Activated T-cell treated with anti-CD3 and anti-CD28 coated beads, Interleukin-2, amount 50 U/mL, for 4 hours (primary cell): Measurements from ENCODE around the gene YKT6. TPM values are rescaled to one million over a fixed set of nuclear protein-coding genes. Genes with fewer than 3 reads are reported as not detected.
"Not testable (repeated sequence)": the region's sequence is repeated elsewhere in the genome, so short reads cannot be mapped to it uniquely, and the experiment has no call there.

Experiments used
- ATAC-seq, 2 donors: fragments of 200-7000 bp; cut with Tn5 transposase; one replicate each; pipeline ENCODE4 v1.10.0; 2021
- DNase-seq: peaks from one replicate; pipeline ENCODE4 v3.0.0-alpha.2; 2020
- H3K27me3 Mint-ChIP-seq: one replicate; pipeline ENCODE4 v1.8.0; 2021; ENCODE audit warnings: low read depth, mixed read lengths
- H3K36me3 Mint-ChIP-seq: one replicate; pipeline ENCODE4 v1.8.0; 2022; ENCODE audit warnings: mixed read lengths; ENCODE audit not compliant: insufficient read depth
- H3K4me1 Mint-ChIP-seq: one replicate; pipeline ENCODE4 v1.8.0; 2021; ENCODE audit warnings: low read depth, mixed read lengths
- H3K4me3 Mint-ChIP-seq: one replicate; pipeline ENCODE4 v1.8.0; 2021; ENCODE audit warnings: mild to moderate bottlenecking, moderate library complexity, mixed read lengths
- H3K9me3 Mint-ChIP-seq: one replicate; pipeline ENCODE4 v1.8.0; 2021; ENCODE audit warnings: mixed read lengths
- total RNA-seq, 3 donors: library from RNA; stranded (reverse); gene quantifications; one replicate each; pipeline ENCODE4 v1.2.1, GENCODE V29; 2021

YKT6 gene
- total RNA-seq, 3 donors from 2014 or later: 114 to 121 (median 115) TPM

DNA sequence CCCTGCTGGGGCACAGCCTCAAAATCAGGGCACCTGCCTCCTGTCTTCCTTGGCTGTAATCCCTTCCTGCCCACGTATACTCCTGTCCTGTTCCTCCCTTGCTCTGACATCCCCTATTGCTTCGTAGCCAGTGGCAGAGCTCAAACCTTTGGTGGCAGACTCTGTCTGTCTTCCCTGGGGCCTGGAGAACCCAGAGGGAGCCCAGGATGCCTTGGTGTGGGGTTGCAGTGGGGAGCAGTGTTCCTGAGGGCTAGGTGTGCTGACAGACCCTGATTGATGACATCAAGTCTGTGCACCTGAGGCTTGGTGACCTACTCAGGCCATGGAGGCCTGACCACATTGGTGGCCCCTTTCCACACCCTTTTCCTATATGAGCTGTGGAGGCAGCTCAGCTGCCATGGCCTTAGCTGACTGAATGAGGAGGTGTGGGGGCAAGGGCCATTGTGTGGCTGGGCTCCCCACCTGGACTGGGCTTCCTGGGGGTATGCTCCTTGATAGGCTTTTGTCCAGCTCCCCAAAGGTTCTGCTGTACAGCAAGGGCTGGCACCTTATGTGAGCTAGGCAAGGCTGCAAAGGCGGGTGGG lies 6.1 kb upstream of the YKT6 start:
- Mint-ChIP-seq H3K27me3 (peaks cover 25% of the 10 kb centered on the region), H3K9me3 (no peaks in the 10 kb centered on the region), H3K4me3 (no peak overlapping the region), H3K4me1 (peaks cover 3% of the 10 kb centered on the region), H3K36me3 (no peaks in the 10 kb centered on the region)
- ATAC-seq: no peak
- no peak for DNase-seq

DNA sequence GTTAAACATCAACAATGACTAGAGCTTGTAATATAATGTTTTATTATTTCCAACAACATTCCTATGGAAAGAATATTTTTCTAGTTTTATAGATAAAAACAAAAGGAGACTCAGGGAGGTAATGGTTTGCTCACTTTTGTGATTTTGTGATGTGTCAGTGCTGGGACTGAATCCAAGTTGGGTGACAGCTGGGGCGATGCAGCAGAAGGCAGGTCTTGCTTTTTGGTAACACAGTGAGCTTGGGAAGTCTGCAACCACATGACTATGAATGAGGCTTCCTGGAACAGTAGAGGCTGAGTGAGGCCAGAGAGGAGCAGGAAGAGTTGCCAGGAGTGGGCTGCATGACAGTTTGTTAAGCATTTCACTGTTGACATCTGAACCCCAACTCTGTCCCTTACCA lies 4.9 kb upstream of the YKT6 start:
- H3K9me3 Mint-ChIP-seq: no peaks in the 10 kb centered on the region
- ATAC-seq (no peak), DNase-seq (no peak)
- peaks cover 5% of the 10 kb centered on the region for H3K4me1 Mint-ChIP-seq
- H3K36me3 Mint-ChIP-seq: no peaks in the 10 kb centered on the region
- peaks cover 22% of the 10 kb centered on the region for H3K27me3 Mint-ChIP-seq
- no peak overlapping the region for H3K4me3 Mint-ChIP-seq

DNA sequence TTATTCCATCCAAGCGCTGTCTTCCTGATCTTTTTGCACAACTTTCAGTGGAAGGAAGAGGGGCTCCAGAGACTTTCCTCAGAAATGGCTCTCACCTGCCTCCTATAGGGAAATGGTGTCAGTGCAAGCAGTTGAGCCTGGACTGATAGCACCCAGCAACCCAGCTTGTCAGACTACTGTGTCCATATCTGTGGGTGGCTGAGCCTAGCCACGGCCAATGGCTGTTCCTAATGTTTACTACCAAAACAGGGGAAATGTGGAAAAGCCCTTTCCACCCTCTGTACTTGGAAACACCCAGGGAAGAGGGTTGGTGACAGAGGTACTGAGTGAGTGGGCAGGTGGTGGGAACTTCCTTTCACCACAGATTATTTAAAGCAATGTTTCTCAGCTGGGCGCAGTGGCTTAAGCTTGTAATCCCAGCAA lies 4.3 kb upstream of the YKT6 start:
- DNase-seq (no peak), ATAC-seq (no peak)
- Mint-ChIP-seq H3K9me3 (no peaks in the 10 kb centered on the region), H3K27me3 (peaks cover 22% of the 10 kb centered on the region), H3K4me1 (peaks cover 7% of the 10 kb centered on the region), H3K4me3 (no peak overlapping the region), H3K36me3 (no peaks in the 10 kb centered on the region)

DNA sequence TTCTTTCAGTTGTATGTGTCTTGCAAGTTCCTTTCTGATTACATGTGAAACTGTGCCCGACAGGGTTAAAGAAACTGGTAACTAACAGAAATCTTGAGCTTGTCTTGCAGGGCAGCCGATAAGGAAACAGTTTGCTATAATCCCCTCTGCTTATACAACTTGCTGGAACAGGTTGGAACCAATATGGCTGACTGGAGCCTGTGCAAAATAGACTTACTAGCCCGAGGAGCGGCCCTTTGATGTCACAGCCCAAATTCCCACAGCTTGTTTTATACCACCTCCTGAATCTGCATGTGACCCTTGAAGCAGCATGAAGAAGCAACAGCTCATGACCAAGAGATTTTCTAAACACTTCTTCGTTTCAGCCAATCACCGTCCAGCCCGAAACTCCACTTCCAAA lies 3.3 kb upstream of the YKT6 start:
- Mint-ChIP-seq H3K36me3 (no peaks in the 10 kb centered on the region), H3K27me3 (peaks cover 17% of the 10 kb centered on the region), H3K9me3 (no peaks in the 10 kb centered on the region), H3K4me3 (no peak overlapping the region), H3K4me1 (peaks cover 17% of the 10 kb centered on the region)
- no peak for ATAC-seq
- DNase-seq: no peak

DNA sequence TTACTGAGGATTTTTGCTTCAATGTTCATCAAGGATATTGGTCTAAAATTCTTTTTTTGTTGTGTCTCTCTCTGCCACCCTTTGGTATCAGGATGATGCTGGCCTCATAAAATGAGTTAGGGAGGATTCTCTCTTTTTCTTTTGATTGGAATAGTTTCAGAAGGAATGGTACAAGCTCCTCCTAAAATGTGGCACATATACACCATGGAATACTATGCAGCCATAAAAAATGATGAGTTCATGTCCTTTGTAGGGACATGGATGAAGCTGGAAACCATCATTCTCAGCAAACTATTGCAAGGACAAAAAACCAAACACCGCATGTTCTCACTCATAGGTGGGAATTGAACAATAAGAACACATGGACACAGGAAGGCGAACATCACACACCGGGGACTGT lies 615 bp upstream of the YKT6 start:
- not testable (repeated sequence) for DNase-seq, ATAC-seq, H3K9me3 Mint-ChIP-seq
- Mint-ChIP-seq H3K36me3 (peaks cover 14% of the 10 kb centered on the region), H3K27me3 (peaks cover 12% of the 10 kb centered on the region), H3K4me1 (peaks cover 25% of the 10 kb centered on the region), H3K4me3 (peak overlapping the region; percentile 70)

DNA sequence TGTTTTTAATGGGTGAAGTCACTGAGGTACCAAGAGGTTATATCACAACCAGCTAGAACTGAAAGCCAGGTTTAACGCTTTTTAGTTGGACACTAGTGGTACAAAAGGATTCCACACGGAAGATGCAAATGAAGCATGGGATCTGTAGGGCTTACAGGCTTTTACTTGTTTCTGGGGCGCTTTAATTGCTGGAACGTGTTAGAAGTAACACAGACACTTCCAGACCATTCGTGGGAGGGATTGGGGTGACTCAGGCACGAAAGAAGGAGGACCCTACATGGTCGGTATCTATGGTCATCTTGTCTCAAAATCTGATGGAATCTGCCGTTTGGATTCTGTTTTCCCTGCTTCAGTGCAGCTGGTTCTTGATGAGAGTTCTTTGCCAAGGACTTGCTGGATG lies 1.0 kb downstream of the YKT6 start:
- ATAC-seq (no peak), DNase-seq (no peak)
- Mint-ChIP-seq H3K4me3 (peak overlapping the region; percentile 89), H3K36me3 (peaks cover 24% of the 10 kb centered on the region), H3K27me3 (peaks cover 7% of the 10 kb centered on the region), H3K9me3 (no peaks in the 10 kb centered on the region), H3K4me1 (peaks cover 28% of the 10 kb centered on the region)

DNA sequence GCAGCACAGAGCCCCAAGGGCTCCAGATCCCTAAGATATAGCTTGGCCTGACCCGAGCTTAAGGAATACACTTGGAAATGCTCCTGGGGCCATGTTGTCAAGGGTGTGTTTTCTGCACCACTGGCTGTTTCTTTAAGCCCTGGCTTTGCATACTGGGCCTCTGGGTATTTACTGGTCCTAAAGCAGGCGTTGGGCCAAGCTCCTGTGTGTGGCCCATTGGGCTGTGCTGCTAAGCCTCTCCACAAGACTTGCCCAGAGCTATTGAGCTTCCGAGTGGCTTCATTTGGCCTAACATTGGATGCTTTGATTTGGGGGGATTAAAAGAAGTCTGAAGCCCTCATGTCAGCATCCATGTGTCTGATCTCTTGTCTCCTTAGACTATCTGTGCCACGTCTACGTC lies 5.2 kb downstream of the YKT6 start:
- Mint-ChIP-seq H3K27me3 (no peaks in the 10 kb centered on the region), H3K4me3 (no peak overlapping the region), H3K4me1 (peaks cover 25% of the 10 kb centered on the region), H3K36me3 (peaks cover 39% of the 10 kb centered on the region), H3K9me3 (no peaks in the 10 kb centered on the region)
- no peak for ATAC-seq
- no peak for DNase-seq

DNA sequence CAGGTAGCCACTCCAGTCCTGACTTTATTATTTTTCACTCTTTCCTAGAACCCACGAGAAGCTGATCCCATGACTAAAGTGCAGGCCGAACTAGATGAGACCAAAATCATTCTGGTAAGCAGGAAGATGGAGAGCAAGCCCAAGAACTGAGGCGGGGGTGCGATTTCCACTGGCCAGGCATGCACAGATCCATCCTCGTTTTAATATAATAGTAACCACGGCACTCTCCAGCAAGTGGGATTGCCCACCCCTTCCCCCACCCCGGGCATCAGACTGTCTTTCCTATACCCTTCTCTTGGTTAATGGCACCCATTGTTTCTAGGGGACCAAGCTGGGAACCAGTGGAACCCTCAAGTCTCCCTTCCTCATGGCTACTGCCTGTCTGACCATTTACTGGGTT lies 7.3 kb downstream of the YKT6 start:
- Mint-ChIP-seq H3K36me3 (peaks cover 53% of the 10 kb centered on the region), H3K4me1 (peaks cover 11% of the 10 kb centered on the region), H3K9me3 (no peaks in the 10 kb centered on the region), H3K27me3 (no peaks in the 10 kb centered on the region), H3K4me3 (no peak overlapping the region)
- no peak for ATAC-seq
- no peak for DNase-seq

DNA sequence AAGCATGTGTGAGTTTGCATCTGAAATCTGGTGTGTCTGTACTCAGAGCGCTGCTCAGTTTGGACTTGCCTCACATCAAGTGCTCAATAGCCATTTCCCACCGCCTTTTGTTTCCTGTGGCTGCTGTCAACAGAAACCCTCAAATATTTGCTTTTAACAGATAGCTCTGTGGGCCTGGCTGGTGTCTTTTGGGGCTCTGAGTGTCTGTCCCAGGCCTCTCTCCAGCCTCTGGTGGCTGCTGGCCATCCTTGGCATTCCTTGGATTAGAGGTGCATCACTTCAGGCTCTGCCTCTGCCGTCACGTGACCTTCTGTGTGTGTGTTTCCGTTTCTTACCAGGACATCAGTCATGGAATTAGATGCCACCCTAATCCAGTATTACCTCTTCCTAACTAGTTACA lies 9.3 kb downstream of the YKT6 start:
- peaks cover 3% of the 10 kb centered on the region for H3K4me1 Mint-ChIP-seq
- no peak overlapping the region for H3K4me3 Mint-ChIP-seq
- H3K9me3 Mint-ChIP-seq: no peaks in the 10 kb centered on the region
- ATAC-seq (no peak), DNase-seq (no peak)
- H3K36me3 Mint-ChIP-seq: peaks cover 40% of the 10 kb centered on the region
- no peaks in the 10 kb centered on the region for H3K27me3 Mint-ChIP-seq

DNA sequence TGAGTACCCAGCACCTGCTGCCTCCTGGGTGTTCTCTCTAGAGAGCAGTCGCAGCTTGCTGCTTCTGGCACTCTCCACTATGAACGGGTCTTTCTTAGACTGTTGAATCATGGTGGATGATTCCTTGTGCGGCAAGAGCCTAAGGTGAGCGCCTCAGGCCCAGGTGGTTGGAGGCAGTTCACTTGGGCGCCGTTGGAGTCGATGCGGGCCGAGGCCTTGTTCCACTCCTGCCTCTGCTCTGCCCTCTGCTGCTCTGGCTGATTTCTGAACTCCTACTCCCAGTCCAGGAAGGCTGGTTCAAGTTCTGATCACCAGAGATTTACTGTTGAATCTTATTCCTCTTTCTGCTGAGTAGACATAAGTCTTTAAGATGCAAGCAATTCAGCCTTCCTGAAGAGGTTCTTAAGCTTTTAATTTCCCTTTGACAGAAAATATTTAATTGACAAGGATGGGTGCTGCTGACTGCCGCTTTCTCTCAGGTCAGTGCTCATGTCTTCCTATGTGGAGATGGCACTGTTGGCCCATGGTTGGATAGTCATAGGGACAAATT lies 10.4 kb downstream of the YKT6 start:
- Mint-ChIP-seq H3K4me3 (no peak overlapping the region), H3K27me3 (no peaks in the 10 kb centered on the region), H3K4me1 (no peaks in the 10 kb centered on the region), H3K9me3 (no peaks in the 10 kb centered on the region), H3K36me3 (peaks cover 34% of the 10 kb centered on the region)
- DNase-seq: no peak
- ATAC-seq: no peak

DNA sequence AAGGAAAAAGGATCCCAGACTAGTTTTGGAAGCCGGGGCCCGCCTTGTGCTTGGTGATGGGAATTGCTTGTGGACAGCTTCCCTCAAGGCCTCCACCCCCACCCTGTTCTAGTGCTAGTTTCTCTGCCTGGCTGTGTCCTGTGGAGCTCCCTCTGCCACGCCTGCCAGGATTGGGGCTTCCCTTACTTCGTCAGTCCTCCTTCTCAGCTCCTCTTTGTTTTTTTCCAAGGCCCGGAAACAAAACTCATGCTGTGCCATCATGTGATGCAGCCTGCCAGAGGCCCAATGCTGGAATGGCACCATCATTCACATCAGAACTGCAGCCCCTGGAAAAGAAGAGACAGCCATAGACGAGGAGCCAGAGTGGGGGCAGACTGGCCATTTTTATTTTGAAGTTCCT lies 11.2 kb downstream of the YKT6 start:
- Mint-ChIP-seq H3K9me3 (no peaks in the 10 kb centered on the region), H3K27me3 (no peaks in the 10 kb centered on the region), H3K36me3 (peaks cover 29% of the 10 kb centered on the region), H3K4me1 (no peaks in the 10 kb centered on the region), H3K4me3 (no peak overlapping the region)
- ATAC-seq (no peak), DNase-seq (no peak)

DNA sequence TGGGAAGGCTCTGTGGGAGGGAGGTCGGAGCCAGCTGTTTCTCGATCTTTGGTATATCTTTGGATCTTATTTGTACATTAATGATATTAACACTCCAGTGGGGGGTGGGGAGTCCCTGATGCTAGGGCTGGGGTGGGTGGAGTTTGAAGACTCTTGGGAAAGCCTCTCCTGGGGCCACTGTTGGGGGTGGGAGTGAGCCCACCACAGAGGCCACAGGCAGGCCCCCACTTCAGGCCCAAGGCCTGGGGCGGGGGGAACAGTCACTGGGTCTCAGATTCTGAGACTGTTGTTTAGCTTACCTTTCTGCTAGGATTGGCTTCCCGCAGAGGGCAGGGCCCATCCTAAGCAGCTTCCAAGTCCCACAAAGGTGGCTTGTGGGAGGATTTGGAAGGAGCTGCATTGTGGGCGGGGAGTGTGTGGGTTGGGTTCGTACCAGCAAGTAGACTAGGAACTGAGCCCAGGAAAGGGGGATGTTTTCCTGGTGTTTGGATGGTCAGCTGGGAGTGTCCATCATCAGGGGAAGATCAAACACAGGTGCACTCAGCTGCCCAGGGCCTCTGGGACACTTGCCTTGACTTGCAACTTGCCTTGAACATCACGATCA lies 11.9 kb downstream of the YKT6 start:
- Mint-ChIP-seq H3K4me3 (no peak overlapping the region), H3K9me3 (no peaks in the 10 kb centered on the region), H3K27me3 (no peaks in the 10 kb centered on the region), H3K4me1 (no peaks in the 10 kb centered on the region), H3K36me3 (peaks cover 29% of the 10 kb centered on the region)
- no peak for ATAC-seq
- DNase-seq: no peak

DNA sequence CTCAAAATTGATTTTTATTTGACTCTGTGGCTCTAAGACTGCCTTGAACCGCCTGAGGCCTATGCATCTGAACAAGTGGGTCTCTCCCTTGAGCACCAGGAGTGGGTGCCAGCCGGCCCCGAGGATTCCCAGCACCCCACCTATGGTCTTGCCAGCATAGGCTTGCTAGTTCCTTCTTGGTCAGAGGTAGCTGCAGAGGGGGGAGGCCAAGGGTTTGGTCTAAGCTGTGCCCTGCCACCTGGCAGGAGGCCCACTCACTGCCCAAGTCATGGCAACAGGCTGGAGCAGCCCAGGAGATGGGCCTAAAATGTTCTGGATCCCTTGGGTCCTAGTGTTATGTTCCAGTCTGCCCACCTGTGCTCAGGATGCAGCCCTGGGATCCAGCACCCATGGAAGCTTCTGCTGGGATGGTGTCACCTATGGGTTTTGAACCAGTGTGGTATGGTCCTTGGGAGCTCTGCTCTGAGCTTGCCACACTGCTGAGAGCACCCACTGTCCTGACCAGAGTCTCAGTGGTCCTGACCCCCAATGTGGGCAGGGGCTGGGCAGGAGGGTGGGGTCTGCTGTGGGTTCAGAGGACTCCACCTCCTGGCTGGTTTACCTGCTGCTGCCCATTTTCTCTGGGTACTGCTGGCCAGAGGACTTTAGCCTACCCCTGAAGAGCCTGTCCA lies 12.6 kb downstream of the YKT6 start:
- no peaks in the 10 kb centered on the region for H3K27me3 Mint-ChIP-seq
- ATAC-seq: no peak
- no peak overlapping the region for H3K4me3 Mint-ChIP-seq

DNA sequence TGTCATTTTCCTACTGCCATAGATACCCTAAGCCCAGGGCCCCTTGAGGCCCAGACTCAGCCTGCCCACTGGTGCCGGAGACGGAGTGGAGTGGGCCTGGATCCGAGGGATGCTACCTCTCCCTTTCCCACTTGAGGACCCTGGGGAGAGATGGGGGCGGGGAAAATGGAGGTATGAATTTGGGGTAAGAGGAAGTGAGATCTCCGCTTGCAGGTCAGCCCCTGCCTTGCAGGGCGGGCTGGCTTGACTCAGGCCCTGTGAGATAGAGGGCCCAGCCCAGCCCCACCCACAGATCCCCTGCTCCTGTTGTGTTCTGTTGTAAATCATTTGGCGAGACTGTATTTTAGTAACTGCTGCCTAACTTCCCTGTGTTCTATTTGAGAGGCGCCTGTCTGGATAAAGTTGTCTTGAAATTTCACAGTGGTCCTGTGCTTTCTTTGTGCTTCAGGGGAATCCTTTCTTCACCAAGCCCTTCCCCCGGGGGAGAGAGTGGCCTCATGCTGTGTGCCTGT lies 13.2 kb downstream of the YKT6 start:
- Mint-ChIP-seq H3K27me3 (no peaks in the 10 kb centered on the region), H3K36me3 (peaks cover 21% of the 10 kb centered on the region), H3K4me3 (no peak overlapping the region), H3K9me3 (no peaks in the 10 kb centered on the region), H3K4me1 (no peaks in the 10 kb centered on the region)
- no peak for ATAC-seq
- no peak for DNase-seq

More for the DNA sequence above, 12.6 kb downstream of the YKT6 start:
- H3K36me3 Mint-ChIP-seq: peaks cover 24% of the 10 kb centered on the region
- DNase-seq: no peak
- no peaks in the 10 kb centered on the region for H3K9me3 Mint-ChIP-seq
- H3K4me1 Mint-ChIP-seq: no peaks in the 10 kb centered on the region

DNA sequence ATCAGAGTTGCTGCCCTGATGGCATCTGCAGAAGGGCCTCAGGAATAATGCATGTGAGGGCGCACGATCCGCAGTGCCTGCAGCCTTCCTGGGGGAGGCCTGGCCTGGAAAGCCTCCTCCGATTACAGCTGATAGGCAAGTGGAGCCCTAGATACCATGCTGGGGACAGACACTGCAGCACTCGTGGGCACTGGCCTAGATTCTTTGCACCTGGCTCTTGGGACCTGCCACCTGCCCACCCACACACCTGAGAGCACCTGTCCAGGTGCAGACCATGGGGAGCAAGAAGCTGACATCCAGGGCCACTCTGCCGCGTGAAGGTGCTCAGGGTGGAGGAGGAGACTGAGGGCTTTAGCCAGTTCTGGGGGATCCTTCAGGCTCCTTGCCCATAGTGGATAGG lies 14.8 kb downstream of the YKT6 start:
- Mint-ChIP-seq H3K27me3 (no peaks in the 10 kb centered on the region), H3K4me1 (no peaks in the 10 kb centered on the region), H3K4me3 (no peak overlapping the region), H3K9me3 (no peaks in the 10 kb centered on the region), H3K36me3 (peaks cover 16% of the 10 kb centered on the region)
- DNase-seq (no peak), ATAC-seq (no peak)
